Measurements from ENCODE around the gene ACSM2B.
"Not testable (repeated sequence)": the region's sequence is repeated elsewhere in the genome, so short reads cannot be mapped to it uniquely, and the experiment has no call there.

The ACSM2B gene, protein sequence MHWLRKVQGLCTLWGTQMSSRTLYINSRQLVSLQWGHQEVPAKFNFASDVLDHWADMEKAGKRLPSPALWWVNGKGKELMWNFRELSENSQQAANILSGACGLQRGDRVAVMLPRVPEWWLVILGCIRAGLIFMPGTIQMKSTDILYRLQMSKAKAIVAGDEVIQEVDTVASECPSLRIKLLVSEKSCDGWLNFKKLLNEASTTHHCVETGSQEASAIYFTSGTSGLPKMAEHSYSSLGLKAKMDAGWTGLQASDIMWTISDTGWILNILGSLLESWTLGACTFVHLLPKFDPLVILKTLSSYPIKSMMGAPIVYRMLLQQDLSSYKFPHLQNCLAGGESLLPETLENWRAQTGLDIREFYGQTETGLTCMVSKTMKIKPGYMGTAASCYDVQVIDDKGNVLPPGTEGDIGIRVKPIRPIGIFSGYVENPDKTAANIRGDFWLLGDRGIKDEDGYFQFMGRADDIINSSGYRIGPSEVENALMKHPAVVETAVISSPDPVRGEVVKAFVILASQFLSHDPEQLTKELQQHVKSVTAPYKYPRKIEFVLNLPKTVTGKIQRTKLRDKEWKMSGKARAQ

DNA sequence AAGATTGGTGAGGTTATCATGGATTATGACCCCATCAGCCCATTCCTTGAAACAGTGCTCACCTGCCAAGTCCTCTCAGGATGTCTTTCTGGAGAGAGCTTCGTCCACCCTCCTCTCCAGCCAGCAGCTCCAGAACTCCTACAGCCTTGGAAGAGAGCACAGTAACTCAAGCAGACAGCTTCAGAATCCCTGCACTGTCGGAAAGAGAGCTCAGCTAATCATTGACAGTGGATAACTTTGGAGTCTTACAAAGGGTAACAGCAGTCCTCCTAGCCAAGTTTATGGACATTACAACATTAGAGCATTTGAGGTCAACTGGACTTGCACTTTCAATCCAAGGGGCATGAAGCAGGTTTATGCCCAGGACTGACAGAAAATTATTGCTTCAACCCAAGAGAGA, at the start of gene ACSM2B:
TSS of gene ACSM2B (minus strand) at position 223 of the 400 bp plus-strand sequence. CDS start 11,522 bp downstream, outside the sequence.
- not testable (repeated sequence) for H3K9ac ChIP-seq (ENCODE audit: low read length); H3K27me3 ChIP-seq (ENCODE audit: low read length); H3K79me2 ChIP-seq (ENCODE audit: insufficient read depth, low read length); H3K4me2 ChIP-seq (ENCODE audit: low read depth, low read length, poor library complexity, severe bottlenecking); H3K36me3 ChIP-seq (ENCODE audit: low read length); H4K20me1 ChIP-seq (ENCODE audit: low read depth, low read length); H2AFZ ChIP-seq (ENCODE audit: low read depth, low read length, severe bottlenecking); H3K4me3 ChIP-seq (ENCODE audit: insufficient read depth, low read length, poor library complexity, severe bottlenecking); H3K9me2 ChIP-seq (replicated peaks; ENCODE audit: insufficient read depth, low read length); H3K27ac ChIP-seq (ENCODE audit: low read depth, low read length); H3K9me3 ChIP-seq (ENCODE audit: insufficient read depth, low read length); H3F3A ChIP-seq (ENCODE audit: insufficient read depth)

DNA sequence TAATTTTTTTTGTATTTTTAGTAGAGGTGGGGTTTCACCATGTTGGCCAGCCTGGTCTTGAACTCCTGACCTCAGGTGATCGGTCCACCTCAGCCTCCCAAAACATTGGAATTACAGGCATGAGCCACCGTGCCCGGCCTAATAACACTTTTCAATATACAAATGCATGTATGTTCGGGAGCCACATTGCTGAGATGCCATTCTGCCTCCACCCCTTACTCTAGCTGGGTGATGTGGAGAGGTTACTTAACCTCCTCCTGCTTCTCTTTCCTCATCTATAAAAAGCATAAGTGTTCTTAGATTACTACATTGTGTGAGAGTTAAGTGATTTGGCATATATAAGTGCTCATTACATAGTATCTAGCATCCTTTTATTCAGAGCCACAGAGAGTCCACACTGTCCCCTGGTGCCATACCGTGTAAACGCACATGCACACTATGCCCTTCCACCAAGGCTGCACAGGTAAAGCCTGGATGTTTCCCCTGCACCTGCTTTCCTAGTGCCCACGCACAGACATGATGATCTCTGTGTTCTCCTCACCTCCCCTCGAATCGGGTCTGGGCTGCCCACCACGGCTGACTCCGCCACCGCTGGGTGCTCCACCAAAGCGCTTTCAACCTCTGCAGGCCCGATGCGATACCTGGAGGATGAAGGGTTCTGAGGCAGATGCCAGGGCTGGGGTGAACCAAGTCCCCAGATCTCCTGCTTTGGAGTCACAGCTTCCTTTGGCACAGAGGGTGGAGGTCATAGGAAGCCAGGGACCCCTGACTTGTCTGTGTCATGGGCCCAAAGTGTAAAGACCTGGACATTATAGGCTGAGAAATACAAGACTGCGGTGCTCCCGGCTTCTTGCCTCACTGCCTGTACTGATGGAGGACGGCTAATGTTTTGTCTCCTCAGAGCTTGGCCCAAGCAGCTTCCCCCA, 49.0 kb upstream of the ACSM2B start:
- Histone ChIP-seq H4K20me1 (ENCODE audit: low read depth, low read length) (no peaks in the 10 kb centered on the region), H3K4me2 (ENCODE audit: low read depth, low read length, poor library complexity, severe bottlenecking) (no peak overlapping the region), H3K4me3 (ENCODE audit: insufficient read depth, low read length, poor library complexity, severe bottlenecking) (no peak overlapping the region), H3K79me2 (ENCODE audit: insufficient read depth, low read length) (no peaks in the 10 kb centered on the region), H3K9me2 (replicated peaks; ENCODE audit: insufficient read depth, low read length) (no peaks in the 10 kb centered on the region), H3K27me3 (ENCODE audit: low read length) (no peaks in the 10 kb centered on the region), H3K9ac (ENCODE audit: low read length) (no peak overlapping the region), H3K27ac (ENCODE audit: low read depth, low read length) (no peak overlapping the region), H3K9me3 (ENCODE audit: insufficient read depth, low read length) (no peaks in the 10 kb centered on the region), H3K36me3 (ENCODE audit: low read length) (no peaks in the 10 kb centered on the region), H3F3A (ENCODE audit: insufficient read depth) (no peaks in the 10 kb centered on the region), H2AFZ (ENCODE audit: low read depth, low read length, severe bottlenecking) (no peak overlapping the region)
- TF ChIP-seq CTCF (IDR thresholded peaks at IDR 0.05; ENCODE audit: insufficient read depth, low read length, poor library complexity, severe bottlenecking) (no peak), EZH2phosphoT487 (conservative IDR thresholded peaks at IDR 0.05; ENCODE audit: low read length) (no peak)

DNA sequence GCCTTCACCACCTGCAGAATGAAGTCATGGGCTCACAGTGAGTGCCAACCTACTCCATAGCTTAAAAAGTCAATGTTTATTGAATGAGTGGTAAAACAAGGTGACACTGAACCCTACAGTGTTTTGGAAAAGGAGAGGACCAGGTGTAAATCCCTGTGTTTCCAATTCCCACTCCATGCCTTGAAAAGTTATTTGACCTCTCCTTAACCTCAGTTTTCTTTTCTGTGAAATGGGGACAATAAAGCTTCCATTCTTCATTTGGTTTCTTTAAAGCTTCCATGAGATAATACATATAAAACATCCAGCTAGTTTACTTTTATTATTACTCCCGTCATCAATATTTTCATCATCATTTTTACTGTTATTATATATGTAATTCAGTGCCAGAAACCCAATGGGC, 48.0 kb upstream of the ACSM2B start:
- Histone ChIP-seq H3F3A (ENCODE audit: insufficient read depth) (no peaks in the 10 kb centered on the region), H3K9me2 (replicated peaks; ENCODE audit: insufficient read depth, low read length) (no peaks in the 10 kb centered on the region)

More for the DNA sequence above, 48.0 kb upstream of the ACSM2B start:
- Histone ChIP-seq H3K27me3 (ENCODE audit: low read length) (no peaks in the 10 kb centered on the region), H3K4me2 (ENCODE audit: low read depth, low read length, poor library complexity, severe bottlenecking) (no peak overlapping the region), H2AFZ (ENCODE audit: low read depth, low read length, severe bottlenecking) (no peak overlapping the region), H3K9ac (ENCODE audit: low read length) (no peak overlapping the region), H3K79me2 (ENCODE audit: insufficient read depth, low read length) (no peaks in the 10 kb centered on the region), H3K27ac (ENCODE audit: low read depth, low read length) (no peak overlapping the region), H3K9me3 (ENCODE audit: insufficient read depth, low read length) (no peaks in the 10 kb centered on the region), H3K4me3 (ENCODE audit: insufficient read depth, low read length, poor library complexity, severe bottlenecking) (no peak overlapping the region), H3K36me3 (ENCODE audit: low read length) (no peaks in the 10 kb centered on the region), H4K20me1 (ENCODE audit: low read depth, low read length) (no peaks in the 10 kb centered on the region)
- no peak for TF ChIP-seq EZH2phosphoT487 (conservative IDR thresholded peaks at IDR 0.05; ENCODE audit: low read length)
- no peak for TF ChIP-seq CTCF (IDR thresholded peaks at IDR 0.05; ENCODE audit: insufficient read depth, low read length, poor library complexity, severe bottlenecking)

Data from SU-DHL-6 (cell line).